ENCODE results near the gene FOXO1.

- TF ChIP-seq CTCF (conservative IDR thresholded peaks at IDR 0.05; ENCODE audit: low read length) (no peak), EZH2phosphoT487 (IDR thresholded peaks at IDR 0.05; ENCODE audit: borderline replicate concordance, low read depth, low read length) (no peak)
Observed at GRCh38 chr13:40662866-40663265, 3.6 kb downstream of the FOXO1 start.
